Kidney (tissue), 14 donors: ENCODE results near the gene ATAD5. TPM values are rescaled to one million over a fixed set of nuclear protein-coding genes. Genes with fewer than 3 reads are reported as not detected.

Experiments used
- DNase-seq, 5 donors: peaks; one replicate each; pipeline ENCODE4 v3.0.0-alpha.2; 2013 to 2020
- FAIRE-seq: peaks from 2 replicates; lab custom pipeline; 2012; peaks lifted over from hg19 to GRCh38; lab: Jason Lieb, UNC
- H3K27ac ChIP-seq, 2 donors: one replicate each; pipeline ENCODE4 v1.7.0; 2013; ENCODE audit warnings: low read depth in 2 of 2, low read length in 2 of 2, inconsistent platforms in 1 of 2
- H3K27me3 ChIP-seq: one replicate; pipeline ENCODE4 v1.7.1; 2013; ENCODE audit warnings: low read length, inconsistent platforms; ENCODE audit not compliant: control insufficient read depth, insufficient read depth
- H3K36me3 ChIP-seq, 3 donors: one replicate each; pipeline versions ENCODE4 v1.7.0 to v1.7.1; 2013; ENCODE audit warnings: low read length in 3 of 3, control low read depth in 1 of 3, inconsistent platforms in 1 of 3; ENCODE audit not compliant: insufficient read depth in 3 of 3, control insufficient read depth in 2 of 3
- H3K4me1 ChIP-seq, 3 donors: one replicate each; pipeline versions ENCODE4 v1.7.0 to v1.7.1; 2013; ENCODE audit warnings: low read length in 3 of 3, inconsistent platforms in 1 of 3, low read depth in 1 of 3; ENCODE audit not compliant: control insufficient read depth in 2 of 3, insufficient read depth in 2 of 3
- H3K4me3 ChIP-seq, 3 donors: one replicate each; pipeline versions ENCODE4 v1.7.0 to v1.8.1; 2013; ENCODE audit warnings: low read length in 3 of 3, control low read depth in 1 of 3, inconsistent platforms in 1 of 3
- H3K9ac ChIP-seq, 3 donors: one replicate each; pipeline versions ENCODE4 v1.7.0 to v1.7.1; 2013; ENCODE audit warnings: low read length in 3 of 3, control low read depth in 1 of 3, inconsistent platforms in 1 of 3
- H3K9me3 ChIP-seq, 3 donors: one replicate each; pipeline versions ENCODE4 v1.7.0 to v1.7.1; 2013; ENCODE audit warnings: low read length in 3 of 3, control low read depth in 1 of 3, inconsistent platforms in 1 of 3; ENCODE audit not compliant: control insufficient read depth in 2 of 3, insufficient read depth in 1 of 3
- CTCF ChIP-seq: IDR thresholded peaks from 3 replicates; pipeline ENCODE4 v1.5.1; 2012; ENCODE audit warnings: mild to moderate bottlenecking, moderate library complexity, borderline replicate concordance; ENCODE audit not compliant: insufficient read depth; ENCODE audit errors: extremely low read depth
- intact Hi-C: fragments of 100-400 bp; cut with DNase I; formaldehyde crosslinking; loops from one replicate; pipeline ENCODE4 v1.11.1; 2022
- polyA plus RNA-seq: library from polyadenylated mRNA; stranded (reverse); fragments of 350-450 nt; fragmentation: Illumina TruSeq; extraction: RNeasy Lipid Tissue Mini Kit (QIAGEN cat#74804); gene quantifications from one replicate; pipeline ENCODE4 v1.2.3, GENCODE V29; 2014; ENCODE audit warnings: low read depth, low replicate concordance; ENCODE audit not compliant: insufficient read depth
- total RNA-seq: library from RNA; stranded (reverse); fragmentation: NEBNext Ultra II Directional; extraction: Animal tissue kit (Norgen Biotek cat#: 25700); gene quantifications from one replicate; pipeline ENCODE4 v1.2.1, GENCODE V29; 2021
- donor health status: control.
- donor health status: control.
- donor health status: control.
- donor health status: control.
- donor health status: control.
- donor health status: DM: yes; HTN: yes; CAD: no.
- donor health status: Normal renal cell carcinoma (clear cell type).

The ATAD5 gene
- total and polyA plus RNA-seq, 2 donors from 2014 or later = 0.19 to 1.7 TPM

- no peak for TF ChIP-seq CTCF
- no peak for FAIRE-seq
- no peaks in the 10 kb centered on the region for H3K4me1 ChIP-seq
Measured at GRCh38 chr17:30796016-30796415, 35.8 kb upstream of the ATAD5 start.

GRCh38 chr17:30801671-30802070, 30.1 kb upstream of the ATAD5 start:
- TF ChIP-seq CTCF = no peak
- no peak overlapping the region for H3K9ac ChIP-seq
- no peak overlapping the region for H3K27ac ChIP-seq
- DNase-seq = no peak
- no peak overlapping the region for H3K4me3 ChIP-seq
- no peak for FAIRE-seq
- H3K36me3 ChIP-seq = peaks cover 2 to 8% (median 6%) of the 10 kb centered on the region in 3 donors
- intact Hi-C loops = no loop called here
- no peaks in the 10 kb centered on the region for H3K4me1 ChIP-seq
- H3K9me3 ChIP-seq = no peaks in the 10 kb centered on the region
- no peaks in the 10 kb centered on the region for H3K27me3 ChIP-seq

More at GRCh38 chr17:30796016-30796415, 35.8 kb upstream of the ATAD5 start:
- Histone ChIP-seq H3K9me3 (no peaks in the 10 kb centered on the region), H3K27ac (no peak overlapping the region), H3K27me3 (no peaks in the 10 kb centered on the region), H3K9ac (no peak overlapping the region), H3K36me3 (peaks cover 3 to 14% (median 5%) of the 10 kb centered on the region in 3 donors), H3K4me3 (no peak overlapping the region)
- intact Hi-C loops = no loop called here
- DNase-seq = no peak

GRCh38 chr17:30805944-30806456, 25.8 kb upstream of the ATAD5 start:
- Histone ChIP-seq H3K9me3 (no peaks in the 10 kb centered on the region), H3K4me3 (no peak overlapping the region), H3K27me3 (no peaks in the 10 kb centered on the region), H3K27ac (no peak overlapping the region), H3K4me1 (no peaks in the 10 kb centered on the region), H3K9ac (no peak overlapping the region), H3K36me3 (peaks cover 2 to 8% (median 6%) of the 10 kb centered on the region in 3 donors)
- FAIRE-seq (no peak), DNase-seq (no peak)
- TF ChIP-seq CTCF = no peak
- intact Hi-C loops = no loop called here

GRCh38 chr17:30807896-30808295, 23.9 kb upstream of the ATAD5 start:
- no peaks in the 10 kb centered on the region for H3K27me3 ChIP-seq
- no peak overlapping the region for H3K9ac ChIP-seq
- no peak for TF ChIP-seq CTCF
- H3K36me3 ChIP-seq = peaks cover 2 to 4% (median 2%) of the 10 kb centered on the region in 3 donors
- no peak overlapping the region for H3K27ac ChIP-seq
- H3K4me3 ChIP-seq = no peak overlapping the region
- no peaks in the 10 kb centered on the region for H3K4me1 ChIP-seq
- no peak for FAIRE-seq
- intact Hi-C loops = no loop called here
- no peaks in the 10 kb centered on the region for H3K9me3 ChIP-seq
- DNase-seq = no peak
